ENCODE results near the gene TTLL3.

- TF ChIP-seq CTCF (IDR thresholded peaks at IDR 0.05) (no peak), EP300 (IDR thresholded peaks at IDR 0.05) (no peak), POLR2A (IDR thresholded peaks at IDR 0.05) (no peak)
These were observed 27.9 kb downstream of the TTLL3 start for GRCh38 chr3:9837701-9838582.

Data from upper lobe of left lung (tissue), 4 donors.